K562 (cell line): Measurements from ENCODE around the gene KRTAP2-1. TPM values are rescaled to one million over a fixed set of nuclear protein-coding genes. Genes with fewer than 3 reads are reported as not detected.

ENCODE experiments used
- ATAC-seq: fragments of 200-7000 bp; cut with Tn5 transposase; 3 replicates; pipeline ENCODE4 v1.9.1; 2020; ENCODE audit warnings: moderate library complexity
- BruUV-seq: library from RNA; stranded (reverse); fragments of 400-500 nt; replicated peaks from 2 replicates; lab custom pipeline; 2021; lab: Mats Ljungman, UMichigan
- CTCF ChIA-PET: fragments of 300-600 bp; formaldehyde crosslinking; extraction: SDS; loops from one replicate; lab custom pipeline; 2021; ENCODE audit warnings: low intra/inter-chr PET ratio; lab: Yijun Ruan, JAX
- POLR2A ChIA-PET: fragments of 300-600, 350-650 bp; sonication (Branson Sonifier 250); formaldehyde crosslinking; extraction: SDS; loops from one replicate; lab custom pipeline; 2021; ENCODE audit warnings: antibody characterized with exemption, inconsistent platforms; lab: Yijun Ruan, JAX
- DNase-seq, 4 experiments: peaks; one replicate each; pipeline versions ENCODE4 v3.0.0 to v3.0.0-alpha.2; 2011 to 2018; ENCODE audit warnings: low spot score in 3 of 4, mixed read lengths in 3 of 4; ENCODE audit errors: extremely low read depth in 1 of 4
- FAIRE-seq: peaks from 2 replicates; lab custom pipeline; 2011; peaks lifted over from hg19 to GRCh38; lab: Jason Lieb, UNC
- H2AFZ ChIP-seq: 2 replicates; pipeline ENCODE4 v1.6.0; 2011; ENCODE audit warnings: low read depth, low read length, control low read depth, inconsistent platforms
- H3K27ac ChIP-seq: fragments of 200-600 bp; 3 replicates; pipeline ENCODE4 v1.8.0; 2011; ENCODE audit warnings: low read depth, mild to moderate bottlenecking, control low read depth, inconsistent platforms, low read length, moderate library complexity, mixed read lengths; ENCODE audit errors: extremely low read depth
- H3K27me3 ChIP-seq, 2 experiments: fragments of 300-600 bp in 1 of 2; 2 replicates in 1 of 2; 3 replicates in 1 of 2; pipeline versions ENCODE4 v1.6.0 to v1.8.0; 2011; ENCODE audit warnings: inconsistent platforms in 2 of 2, low read length in 2 of 2, mild to moderate bottlenecking in 1 of 2, mixed read lengths in 1 of 2, moderate library complexity in 1 of 2; ENCODE audit not compliant: control insufficient read depth in 2 of 2, insufficient read depth in 2 of 2
- H3K36me3 ChIP-seq: fragments of 300-600 bp; 3 replicates; pipeline ENCODE4 v1.8.0; 2011; ENCODE audit warnings: mild to moderate bottlenecking, low read length, inconsistent platforms; ENCODE audit not compliant: control insufficient read depth, insufficient read depth
- H3K4me1 ChIP-seq, 2 experiments: fragments of 200-600 bp in 1 of 2; replicated peaks in 1 of 2; 2 replicates in 1 of 2; 3 replicates in 1 of 2; pipeline versions ENCODE4 v1.5.1 to v1.8.0; 2011; ENCODE audit warnings: inconsistent platforms in 2 of 2, low read length in 2 of 2, mild to moderate bottlenecking in 1 of 2, mixed read lengths in 1 of 2, moderate library complexity in 1 of 2; ENCODE audit not compliant: control insufficient read depth in 2 of 2, insufficient read depth in 2 of 2
- H3K4me2 ChIP-seq: 2 replicates; pipeline ENCODE4 v1.6.1; 2011; ENCODE audit warnings: low read length, control low read depth, inconsistent platforms, mixed read lengths; ENCODE audit not compliant: insufficient read depth
- H3K4me3 ChIP-seq: fragments of 200-600 bp; sonication (generic), shearing (Covaris generic); 2 replicates; pipeline ENCODE4 v1.5.1; 2016; ENCODE audit warnings: control low read depth, inconsistent platforms
- H3K79me2 ChIP-seq: fragments of 200-600 bp; 3 replicates; pipeline ENCODE4 v1.8.0; 2011; ENCODE audit warnings: low read length, inconsistent platforms; ENCODE audit not compliant: control insufficient read depth, insufficient read depth
- H3K9ac ChIP-seq, 2 experiments: 2 replicates each; pipeline versions ENCODE4 v1.6.0 to v1.6.1; 2011; ENCODE audit warnings: low read depth in 2 of 2, low read length in 2 of 2, control low read depth in 1 of 2, inconsistent platforms in 1 of 2, mild to moderate bottlenecking in 1 of 2, mixed read lengths in 1 of 2; ENCODE audit not compliant: insufficient read depth in 1 of 2
- H3K9me1 ChIP-seq: one replicate; pipeline ENCODE4 v1.6.0; 2011; ENCODE audit warnings: inconsistent platforms, mild to moderate bottlenecking, low read length, moderate library complexity; ENCODE audit not compliant: control insufficient read depth, insufficient read depth
- H3K9me3 ChIP-seq: replicated peaks from 2 replicates; pipeline ENCODE4 v1.5.1; 2011; ENCODE audit warnings: low read depth, low read length, inconsistent platforms; ENCODE audit not compliant: control insufficient read depth, insufficient read depth
- H4K20me1 ChIP-seq: replicated peaks from 2 replicates; pipeline ENCODE4 v1.6.1; 2011; ENCODE audit warnings: low read length, inconsistent platforms, mixed read lengths; ENCODE audit not compliant: control insufficient read depth, insufficient read depth
- DDX20 ChIP-seq: fragments of 450-650 bp; IDR thresholded peaks from 2 replicates; pipeline ENCODE4 v1.6.1; 2016; ENCODE audit warnings: missing genetic modification characterization, low read depth, mild to moderate bottlenecking, missing compliant biosample characterization, moderate library complexity
- GABPB1 ChIP-seq: sonication (generic); formaldehyde crosslinking; IDR thresholded peaks from 2 replicates; pipeline ENCODE4 v1.8.0; 2022; ENCODE audit warnings: mild to moderate bottlenecking, missing genetic modification reagents
- GABPB2 ChIP-seq: fragments of 250-450 bp; sonication (Bioruptor Pico); conservative IDR thresholded peaks from 2 replicates; pipeline ENCODE4 v1.5.1; 2021; ENCODE audit warnings: mild to moderate bottlenecking
- ZNF764 ChIP-seq: fragments of 250-450 bp; sonication (Bioruptor Pico); IDR thresholded peaks from 2 replicates; pipeline ENCODE4 v1.4.0; 2020; ENCODE audit warnings: low read depth, mild to moderate bottlenecking, moderate library complexity
- WGBS: fragments of 100-300 bp; shearing (Covaris generic); methylation state at CpG from one replicate; pipeline ENCODE4 v1.1.6; 2016; ENCODE audit warnings: low coverage, mixed read lengths; ENCODE audit not compliant: insufficient coverage; ENCODE audit errors: missing lambda C conversion rate; 5-methylcytosine and 5-hydroxymethylcytosine counted together
- in situ Hi-C: fragments of 300-500 bp; cut with MboI; formaldehyde crosslinking; loops from 4 replicates; pipeline ENCODE4 v1.15.0; 2018; ENCODE audit warnings: inconsistent platforms, mixed read lengths
- intact Hi-C: fragments of 100-400 bp; cut with micrococcal nuclease; formaldehyde crosslinking; loops from 2 replicates; pipeline ENCODE4 v1.14.2; 2022
- polyA plus RNA-seq, 8 experiments: library from polyadenylated mRNA; depleted of rRNA in 4 of 8; stranded (reverse) in 5 of 8; unstranded in 3 of 8; fragments of >200 nt; fragmentation: Nextera tagmentation in 2 of 8; fragmentation: Illumina TruSeq in 1 of 8; extraction: Ambion mirVana in 2 of 8; extraction: Trizol in 1 of 8; gene quantifications; 2 replicates each; pipeline versions ENCODE4 v1.2.1 to v1.2.3, GENCODE V29; 2011 to 2014; ENCODE audit warnings: inconsistent platforms in 1 of 8, missing spikeins in 1 of 8
- total RNA-seq, 7 experiments: library from RNA; depleted of rRNA in 6 of 7; stranded (reverse); fragments of >200 nt in 6 of 7; fragmentation: Illumina TruSeq in 2 of 7; extraction: Trizol in 2 of 7; gene quantifications; 2 replicates each; pipeline versions ENCODE4 v1.2.1 to v1.2.3, GENCODE V29; 2011 to 2021; ENCODE audit warnings: low replicate concordance in 1 of 7
- TF ChIP-seq, protein P1 (sequence below): sonication (generic); formaldehyde crosslinking; IDR thresholded peaks from 2 replicates; pipeline ENCODE4 v1.8.0; 2023; ENCODE audit warnings: missing genetic modification reagents, mild to moderate bottlenecking, borderline replicate concordance

The KRTAP2-1 gene
- total and polyA plus RNA-seq, 9 of the 15 experiments (the other 6 are each of a cell fraction or from before 2014, with no cell fraction given) = not detected

DNA sequence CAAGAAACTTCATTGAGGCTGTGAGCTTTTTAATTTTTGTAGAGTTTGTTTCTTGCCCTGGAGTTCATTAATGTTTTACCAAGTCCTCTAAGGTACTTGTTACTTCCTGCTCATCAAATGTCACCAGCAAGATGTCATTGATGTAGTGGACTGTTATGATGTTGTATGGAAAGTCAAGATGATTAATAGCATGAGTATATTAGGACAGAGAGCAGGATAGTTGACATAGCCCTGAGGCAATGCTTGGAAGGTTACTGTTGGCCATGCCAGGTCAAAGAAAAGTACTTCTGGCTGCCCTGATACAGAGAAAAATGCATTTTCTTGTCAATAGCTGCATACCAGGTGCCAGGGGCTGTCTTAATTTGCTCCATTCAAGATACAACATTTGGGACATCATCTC lies 26.8 kb downstream of the KRTAP2-1 start (continued):
- TF ChIP-seq, protein P1, sequence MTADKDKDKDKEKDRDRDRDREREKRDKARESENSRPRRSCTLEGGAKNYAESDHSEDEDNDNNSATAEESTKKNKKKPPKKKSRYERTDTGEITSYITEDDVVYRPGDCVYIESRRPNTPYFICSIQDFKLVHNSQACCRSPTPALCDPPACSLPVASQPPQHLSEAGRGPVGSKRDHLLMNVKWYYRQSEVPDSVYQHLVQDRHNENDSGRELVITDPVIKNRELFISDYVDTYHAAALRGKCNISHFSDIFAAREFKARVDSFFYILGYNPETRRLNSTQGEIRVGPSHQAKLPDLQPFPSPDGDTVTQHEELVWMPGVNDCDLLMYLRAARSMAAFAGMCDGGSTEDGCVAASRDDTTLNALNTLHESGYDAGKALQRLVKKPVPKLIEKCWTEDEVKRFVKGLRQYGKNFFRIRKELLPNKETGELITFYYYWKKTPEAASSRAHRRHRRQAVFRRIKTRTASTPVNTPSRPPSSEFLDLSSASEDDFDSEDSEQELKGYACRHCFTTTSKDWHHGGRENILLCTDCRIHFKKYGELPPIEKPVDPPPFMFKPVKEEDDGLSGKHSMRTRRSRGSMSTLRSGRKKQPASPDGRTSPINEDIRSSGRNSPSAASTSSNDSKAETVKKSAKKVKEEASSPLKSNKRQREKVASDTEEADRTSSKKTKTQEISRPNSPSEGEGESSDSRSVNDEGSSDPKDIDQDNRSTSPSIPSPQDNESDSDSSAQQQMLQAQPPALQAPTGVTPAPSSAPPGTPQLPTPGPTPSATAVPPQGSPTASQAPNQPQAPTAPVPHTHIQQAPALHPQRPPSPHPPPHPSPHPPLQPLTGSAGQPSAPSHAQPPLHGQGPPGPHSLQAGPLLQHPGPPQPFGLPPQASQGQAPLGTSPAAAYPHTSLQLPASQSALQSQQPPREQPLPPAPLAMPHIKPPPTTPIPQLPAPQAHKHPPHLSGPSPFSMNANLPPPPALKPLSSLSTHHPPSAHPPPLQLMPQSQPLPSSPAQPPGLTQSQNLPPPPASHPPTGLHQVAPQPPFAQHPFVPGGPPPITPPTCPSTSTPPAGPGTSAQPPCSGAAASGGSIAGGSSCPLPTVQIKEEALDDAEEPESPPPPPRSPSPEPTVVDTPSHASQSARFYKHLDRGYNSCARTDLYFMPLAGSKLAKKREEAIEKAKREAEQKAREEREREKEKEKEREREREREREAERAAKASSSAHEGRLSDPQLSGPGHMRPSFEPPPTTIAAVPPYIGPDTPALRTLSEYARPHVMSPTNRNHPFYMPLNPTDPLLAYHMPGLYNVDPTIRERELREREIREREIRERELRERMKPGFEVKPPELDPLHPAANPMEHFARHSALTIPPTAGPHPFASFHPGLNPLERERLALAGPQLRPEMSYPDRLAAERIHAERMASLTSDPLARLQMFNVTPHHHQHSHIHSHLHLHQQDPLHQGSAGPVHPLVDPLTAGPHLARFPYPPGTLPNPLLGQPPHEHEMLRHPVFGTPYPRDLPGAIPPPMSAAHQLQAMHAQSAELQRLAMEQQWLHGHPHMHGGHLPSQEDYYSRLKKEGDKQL (CRISPR knock-in tag) = no peak
- no peak for TF ChIP-seq DDX20
- no peak for TF ChIP-seq ZNF764 (CRISPR knock-in tag)

DNA sequence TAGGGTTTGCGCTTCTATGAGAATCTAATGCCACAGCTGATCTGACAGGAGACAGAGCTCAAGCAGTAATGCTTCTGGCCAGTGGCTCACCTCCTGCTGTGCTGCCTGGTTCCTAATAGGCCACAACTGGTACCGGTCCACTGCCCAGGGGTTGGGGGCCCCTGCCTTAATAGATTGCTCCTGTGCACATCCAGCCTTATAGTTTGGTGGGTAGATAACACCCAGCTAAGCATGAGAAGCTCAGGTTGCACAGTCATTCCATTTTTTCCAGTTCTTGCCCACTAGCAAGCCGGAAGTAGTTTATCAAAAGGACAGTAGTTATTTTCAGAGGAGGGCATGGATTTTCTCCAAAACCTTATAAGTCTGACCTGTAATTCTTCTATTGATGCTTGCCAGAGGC lies 27.7 kb downstream of the KRTAP2-1 start:
- ChIA-PET POLR2A (interaction anchor here (1.0 kb wide), 1 partner anchor 9 kb away, joined by 3 read pairs; no protein-coding TSS in a partner anchor), CTCF (no interaction called here)
- H3K4me3 ChIP-seq = no peak overlapping the region
- no peaks in the 10 kb centered on the region for H3K9me3 ChIP-seq
- no peaks in the 10 kb centered on the region for H4K20me1 ChIP-seq
- WGBS = 17% methylated on average over 3 of the region's 3 CpGs
- no peaks in the 10 kb centered on the region for H3K9me1 ChIP-seq
- no peaks in the 10 kb centered on the region for H3K36me3 ChIP-seq
- H3K4me1 ChIP-seq = no peaks in the 10 kb centered on the region
- FAIRE-seq (no peak), DNase-seq (no peak), ATAC-seq (no peak)
- no peak overlapping the region for H3K27ac ChIP-seq
- intact Hi-C loops (no loop called here), in situ Hi-C loops (no loop called here)
- H3K27me3 ChIP-seq = 0 out of 5 replicates have a peak, but pooled peaks cover 0 to 3% of the 10 kb centered on the region in 2 experiments
- no peak for TF ChIP-seq GABPB1 (CRISPR knock-in tag)
- TF ChIP-seq GABPB2 (CRISPR knock-in tag) = no peak
- H3K4me2 ChIP-seq = no peak overlapping the region
- no TSS peak for BruUV-seq
- no peak overlapping the region for H3K9ac ChIP-seq
- no peak overlapping the region for H2AFZ ChIP-seq
- no peaks in the 10 kb centered on the region for H3K79me2 ChIP-seq
